WTC11 (cell line): ENCODE data around the gene TMEM108.

ENCODE experiments used
- IRF2 ChIP-seq: sonication (generic); formaldehyde crosslinking; IDR thresholded peaks from 2 replicates; pipeline ENCODE4 v1.8.0; 2022; ENCODE audit warnings: low read depth, missing genetic modification reagents, borderline replicate concordance
- NFE2L1 ChIP-seq: sonication (generic); formaldehyde crosslinking; IDR thresholded peaks from 2 replicates; pipeline ENCODE4 v1.8.1; 2023; ENCODE audit warnings: missing genetic modification reagents
- NR3C1 ChIP-seq: sonication (generic); formaldehyde crosslinking; conservative IDR thresholded peaks from 2 replicates; pipeline ENCODE4 v1.8.1; 2023; ENCODE audit warnings: low read depth, mild to moderate bottlenecking, missing genetic modification reagents
- TF ChIP-seq, protein P1 (sequence below): fragments of 200-600 bp; IDR thresholded peaks from 2 replicates; pipeline ENCODE4 v1.8.0; 2022; ENCODE audit warnings: antibody characterized with exemption

- TF ChIP-seq, protein P1, sequence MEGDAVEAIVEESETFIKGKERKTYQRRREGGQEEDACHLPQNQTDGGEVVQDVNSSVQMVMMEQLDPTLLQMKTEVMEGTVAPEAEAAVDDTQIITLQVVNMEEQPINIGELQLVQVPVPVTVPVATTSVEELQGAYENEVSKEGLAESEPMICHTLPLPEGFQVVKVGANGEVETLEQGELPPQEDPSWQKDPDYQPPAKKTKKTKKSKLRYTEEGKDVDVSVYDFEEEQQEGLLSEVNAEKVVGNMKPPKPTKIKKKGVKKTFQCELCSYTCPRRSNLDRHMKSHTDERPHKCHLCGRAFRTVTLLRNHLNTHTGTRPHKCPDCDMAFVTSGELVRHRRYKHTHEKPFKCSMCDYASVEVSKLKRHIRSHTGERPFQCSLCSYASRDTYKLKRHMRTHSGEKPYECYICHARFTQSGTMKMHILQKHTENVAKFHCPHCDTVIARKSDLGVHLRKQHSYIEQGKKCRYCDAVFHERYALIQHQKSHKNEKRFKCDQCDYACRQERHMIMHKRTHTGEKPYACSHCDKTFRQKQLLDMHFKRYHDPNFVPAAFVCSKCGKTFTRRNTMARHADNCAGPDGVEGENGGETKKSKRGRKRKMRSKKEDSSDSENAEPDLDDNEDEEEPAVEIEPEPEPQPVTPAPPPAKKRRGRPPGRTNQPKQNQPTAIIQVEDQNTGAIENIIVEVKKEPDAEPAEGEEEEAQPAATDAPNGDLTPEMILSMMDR, result no peak
- TF ChIP-seq NR3C1 (CRISPR knock-in tag) (no peak), NFE2L1 (CRISPR knock-in tag) (no peak), IRF2 (no peak)
These were observed 324.3 kb downstream of the TMEM108 start for GRCh38 chr3:133362539-133362938.
